SK-N-SH (cell line): ENCODE measurements around the gene PPAN. TPM values are rescaled to one million over a fixed set of nuclear protein-coding genes. Genes with fewer than 3 reads are reported as not detected.

Source experiments
- CTCF ChIA-PET: fragments of 300-600, 350-600 bp; formaldehyde crosslinking; extraction: SDS; loops from one replicate; lab custom pipeline; 2021; lab: Yijun Ruan, JAX
- POLR2A ChIA-PET: fragments of 350-600 bp; sonication (Branson Sonifier 250); formaldehyde crosslinking; extraction: SDS; loops from one replicate; lab custom pipeline; 2020; ENCODE audit warnings: antibody characterized with exemption, inconsistent platforms; lab: Yijun Ruan, JAX
- DNase-seq: peaks from one replicate; pipeline ENCODE4 v3.0.0; 2012
- H2AFZ ChIP-seq: fragments of 200-600 bp; sonication (generic); 2 replicates; pipeline ENCODE4 v1.8.1; 2016; ENCODE audit warnings: antibody characterized with exemption, mild to moderate bottlenecking, low read depth
- H3F3A ChIP-seq: fragments of 200-600 bp; sonication (generic); replicated peaks from 2 replicates; pipeline ENCODE3; 2016; ENCODE audit warnings: antibody characterized with exemption, mild to moderate bottlenecking; ENCODE audit not compliant: insufficient read depth
- H3K27ac ChIP-seq, 2 experiments: fragments of 200-500 bp in 1 of 2; fragments of 200-600 bp in 1 of 2; sonication (Bioruptor generic) in 1 of 2; sonication (generic), shearing (Covaris generic) in 1 of 2; 2 replicates each; pipeline versions ENCODE4 v1.5.1 to v1.6.1; 2014 to 2016; ENCODE audit warnings: low read depth in 2 of 2, inconsistent platforms in 1 of 2, low read length in 1 of 2, mild to moderate bottlenecking in 1 of 2, mixed read lengths in 1 of 2
- H3K27me3 ChIP-seq: fragments of 200-600 bp; sonication (generic), shearing (Covaris generic); 2 replicates; pipeline ENCODE4 v1.6.1; 2016; ENCODE audit warnings: mixed run types; ENCODE audit not compliant: insufficient read depth
- H3K36me3 ChIP-seq, 2 experiments: fragments of 200-500 bp in 1 of 2; fragments of 200-600 bp in 1 of 2; sonication (Bioruptor generic) in 1 of 2; sonication (generic) in 1 of 2; replicated peaks in 1 of 2; 2 replicates each; pipeline versions ENCODE3 to v1.5.1; 2014 to 2016; ENCODE audit warnings: low read length in 1 of 2, mild to moderate bottlenecking in 1 of 2; ENCODE audit not compliant: insufficient read depth in 2 of 2, control insufficient read depth in 1 of 2
- H3K4me1 ChIP-seq, 2 experiments: fragments of 200-500 bp in 1 of 2; fragments of 200-600 bp in 1 of 2; sonication (Bioruptor generic) in 1 of 2; sonication (generic), shearing (Covaris generic) in 1 of 2; 2 replicates each; pipeline versions ENCODE4 v1.5.1 to v1.6.1; 2014 to 2016; ENCODE audit warnings: low read depth in 1 of 2, low read length in 1 of 2, mixed run types in 1 of 2; ENCODE audit not compliant: insufficient read depth in 2 of 2, control insufficient read depth in 1 of 2
- H3K4me2 ChIP-seq: fragments of 200-600 bp; sonication (generic), shearing (Covaris generic); 2 replicates; pipeline ENCODE4 v1.6.1; 2017; ENCODE audit warnings: mixed run types
- H3K4me3 ChIP-seq, 2 experiments: fragments of 200-500 bp in 1 of 2; fragments of 200-600 bp in 1 of 2; sonication (Bioruptor generic) in 1 of 2; sonication (generic), shearing (Covaris generic) in 1 of 2; 2 replicates each; pipeline versions ENCODE4 v1.5.1 to v1.8.1; 2014 to 2016; ENCODE audit warnings: low read depth in 2 of 2, inconsistent platforms in 1 of 2, low read length in 1 of 2, mild to moderate bottlenecking in 1 of 2, mixed read lengths in 1 of 2, moderate library complexity in 1 of 2
- H3K79me2 ChIP-seq: fragments of 200-600 bp; sonication (generic); 2 replicates; pipeline ENCODE4 v1.8.1; 2017; ENCODE audit warnings: mild to moderate bottlenecking; ENCODE audit not compliant: insufficient read depth
- H3K9ac ChIP-seq: fragments of 200-600 bp; sonication (generic); 2 replicates; pipeline ENCODE4 v1.6.1; 2017; ENCODE audit warnings: mixed run types
- H3K9me2 ChIP-seq: fragments of 200-600 bp; sonication (generic); 2 replicates; pipeline ENCODE4 v1.6.1; 2017; ENCODE audit warnings: mixed run types
- H3K9me3 ChIP-seq: fragments of 200-600 bp; sonication (generic); 2 replicates; pipeline ENCODE4 v1.6.1; 2017; ENCODE audit warnings: mixed run types, mild to moderate bottlenecking, moderate library complexity
- H4K20me1 ChIP-seq: fragments of 200-600 bp; sonication (generic); 2 replicates; pipeline ENCODE4 v1.6.1; 2017; ENCODE audit warnings: mild to moderate bottlenecking, mixed run types; ENCODE audit not compliant: insufficient read depth
- CHD2 ChIP-seq: fragments of 150-350 bp; IDR thresholded peaks from 2 replicates; pipeline ENCODE4 v1.6.1; 2018; ENCODE audit warnings: low read length; ENCODE audit not compliant: partially characterized antibody
- FOXM1 ChIP-seq: IDR thresholded peaks from 2 replicates; pipeline ENCODE4 v1.4.0; 2012; ENCODE audit warnings: low read depth, mild to moderate bottlenecking
- PBX3 ChIP-seq: IDR thresholded peaks from 2 replicates; pipeline ENCODE4; 2012
- POLR2AphosphoS5 ChIP-seq: IDR thresholded peaks from 2 replicates; pipeline ENCODE4 v1.6.1; 2012; ENCODE audit warnings: low read depth, low read length
- RAD21 ChIP-seq: IDR thresholded peaks from 2 replicates; pipeline ENCODE4 v1.6.1; 2012; ENCODE audit warnings: mild to moderate bottlenecking, low read length
- RFX5 ChIP-seq: IDR thresholded peaks from 2 replicates; pipeline ENCODE4 v1.6.1; 2012; ENCODE audit warnings: mild to moderate bottlenecking, improper control_type of control experiment, low read length
- SIN3A ChIP-seq: IDR thresholded peaks from 2 replicates; pipeline ENCODE4 v1.6.1; 2012; ENCODE audit warnings: low read depth, mild to moderate bottlenecking, low read length, moderate library complexity, borderline replicate concordance
- SMC3 ChIP-seq: IDR thresholded peaks from 2 replicates; pipeline ENCODE4 v1.6.1; 2012; ENCODE audit warnings: low read depth, low read length, improper control_type of control experiment
- TAF1 ChIP-seq: IDR thresholded peaks from 2 replicates; pipeline ENCODE4 v1.6.1; 2012; ENCODE audit warnings: low read depth, mild to moderate bottlenecking, low read length, moderate library complexity, borderline replicate concordance
- ZBTB33 ChIP-seq: IDR thresholded peaks from 2 replicates; pipeline ENCODE4 v1.4.0; 2012; ENCODE audit warnings: low read depth, borderline replicate concordance
- WGBS: methylation state at CpG from one replicate; pipeline ENCODE4 v1.1.6; 2017; ENCODE audit warnings: low lambda C conversion rate; 5-methylcytosine and 5-hydroxymethylcytosine counted together
- polyA plus RNA-seq, 3 experiments: library from polyadenylated mRNA; depleted of rRNA; stranded (reverse); fragments of >200 nt; gene quantifications; 2 replicates each; pipeline ENCODE4 v1.2.3, GENCODE V29; 2012
- TF ChIP-seq, protein P1 (sequence below): IDR thresholded peaks from 2 replicates; pipeline ENCODE4 v1.4.0; 2012; ENCODE audit warnings: low read depth, borderline replicate concordance
- TF ChIP-seq, protein P2 (sequence below): IDR thresholded peaks from 2 replicates; pipeline ENCODE4 v1.6.1; 2012; ENCODE audit warnings: mild to moderate bottlenecking, low read depth, low read length, moderate library complexity
- TF ChIP-seq, protein P3 (sequence below): IDR thresholded peaks from 2 replicates; pipeline ENCODE4 v1.4.0; 2012; ENCODE audit warnings: low read depth

PPAN gene
- polyA plus RNA-seq, 1 of the 3 experiments (the other 2 are of a cell fraction): 75.6 TPM

- CTCF ChIA-PET: no interaction called here
- 33% methylated on average over 17 of the region's 43 CpGs for WGBS
- peak overlapping the region; percentile 82 to 100 for H3K4me3 ChIP-seq
- peaks cover 0 to 7% of the 10 kb centered on the region in 2 experiments; a peak in 1 of 4 replicates for H3K4me1 ChIP-seq
- H3K27me3 ChIP-seq: peaks cover 5% of the 10 kb centered on the region; the same call in 1 of the 2 replicates
- no peaks in the 10 kb centered on the region for H3K9me2 ChIP-seq
- peak overlapping the region in 1 of 2 experiments; percentile 66; a peak in 1 of 4 replicates for H3K27ac ChIP-seq
- no peaks in the 10 kb centered on the region for H3K9me3 ChIP-seq
- peak overlapping the region; percentile 71 for H3K9ac ChIP-seq
- H3F3A ChIP-seq: peaks cover 5% of the 10 kb centered on the region
- peak overlapping the region; percentile 90 for H3K4me2 ChIP-seq
- H3K79me2 ChIP-seq: no peaks in the 10 kb centered on the region; the same call in 1 of the 2 replicates
- TF ChIP-seq FOXM1 (no peak), RFX5 (no peak), POLR2AphosphoS5 (no peak), ZBTB33 (no peak), RAD21 (no peak), CHD2 (no peak)
- TF ChIP-seq, protein P1, sequence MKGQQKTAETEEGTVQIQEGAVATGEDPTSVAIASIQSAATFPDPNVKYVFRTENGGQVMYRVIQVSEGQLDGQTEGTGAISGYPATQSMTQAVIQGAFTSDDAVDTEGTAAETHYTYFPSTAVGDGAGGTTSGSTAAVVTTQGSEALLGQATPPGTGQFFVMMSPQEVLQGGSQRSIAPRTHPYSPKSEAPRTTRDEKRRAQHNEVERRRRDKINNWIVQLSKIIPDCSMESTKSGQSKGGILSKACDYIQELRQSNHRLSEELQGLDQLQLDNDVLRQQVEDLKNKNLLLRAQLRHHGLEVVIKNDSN: no peak
- TF ChIP-seq, all 33 proteins: peak for 0
- H3K36me3 ChIP-seq: no peaks in the 10 kb centered on the region
- no peaks in the 10 kb centered on the region for H4K20me1 ChIP-seq
- POLR2A ChIA-PET: no interaction called here
- DNase-seq: no peak
- peak overlapping the region; percentile 96 for H2AFZ ChIP-seq
These were observed 19.5 kb upstream of the PPAN start for GRCh38 chr19:10086591-10087192.

DNA sequence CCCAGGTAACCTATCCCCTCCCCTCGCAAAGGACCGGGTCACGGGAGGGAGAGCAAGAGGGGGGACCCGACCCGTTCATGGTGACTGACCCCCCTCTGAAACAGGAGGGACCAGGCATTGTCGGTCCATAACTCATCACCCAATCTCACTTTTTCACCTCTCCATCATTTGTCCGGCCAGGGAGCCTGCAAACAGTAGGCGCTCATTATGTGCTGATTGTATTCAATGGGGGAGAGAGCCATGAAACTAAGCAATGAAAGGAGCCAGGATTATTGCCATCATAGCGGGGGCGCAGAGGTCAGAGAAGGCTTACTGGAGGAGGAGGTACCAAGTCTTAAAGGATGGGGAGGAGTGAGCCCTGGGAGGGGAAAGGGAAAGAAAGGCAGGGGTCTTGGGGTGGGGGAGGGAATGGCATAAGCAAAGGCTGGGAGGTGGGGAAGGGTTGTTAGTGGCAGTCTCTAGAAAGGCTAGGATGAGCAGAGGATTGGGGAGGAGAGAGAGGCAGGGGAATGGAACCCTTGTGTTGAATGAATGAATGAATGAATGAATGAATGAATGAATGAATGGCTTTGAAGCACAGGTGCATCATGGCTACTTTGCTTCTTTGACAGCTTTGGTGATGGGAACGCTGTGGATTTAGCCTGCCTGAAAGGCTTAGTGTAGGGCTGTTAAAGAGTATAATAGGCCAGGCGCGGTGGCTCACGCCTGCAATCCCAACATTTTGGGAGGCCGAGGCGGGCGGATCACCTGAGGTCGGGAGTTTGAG lies 18.7 kb upstream of the PPAN start:
- Histone ChIP-seq H3K9ac (no peak overlapping the region), H3K27ac (no peak overlapping the region), H4K20me1 (no peaks in the 10 kb centered on the region), H3K4me1 (peaks cover 0 to 7% of the 10 kb centered on the region in 2 experiments; a peak in 1 of 4 replicates), H2AFZ (no peak overlapping the region), H3K4me3 (peak overlapping the region; percentile 82 to 100; a peak in 3 of 4 replicates), H3K27me3 (peaks cover 3% of the 10 kb centered on the region; the same call in 1 of the 2 replicates), H3K4me2 (peak overlapping the region; percentile 90)
- DNase-seq: no peak
- TF ChIP-seq TAF1 (no peak), SMC3 (no peak), ZBTB33 (no peak), SIN3A (no peak), PBX3 (no peak)
- TF ChIP-seq, protein P2, sequence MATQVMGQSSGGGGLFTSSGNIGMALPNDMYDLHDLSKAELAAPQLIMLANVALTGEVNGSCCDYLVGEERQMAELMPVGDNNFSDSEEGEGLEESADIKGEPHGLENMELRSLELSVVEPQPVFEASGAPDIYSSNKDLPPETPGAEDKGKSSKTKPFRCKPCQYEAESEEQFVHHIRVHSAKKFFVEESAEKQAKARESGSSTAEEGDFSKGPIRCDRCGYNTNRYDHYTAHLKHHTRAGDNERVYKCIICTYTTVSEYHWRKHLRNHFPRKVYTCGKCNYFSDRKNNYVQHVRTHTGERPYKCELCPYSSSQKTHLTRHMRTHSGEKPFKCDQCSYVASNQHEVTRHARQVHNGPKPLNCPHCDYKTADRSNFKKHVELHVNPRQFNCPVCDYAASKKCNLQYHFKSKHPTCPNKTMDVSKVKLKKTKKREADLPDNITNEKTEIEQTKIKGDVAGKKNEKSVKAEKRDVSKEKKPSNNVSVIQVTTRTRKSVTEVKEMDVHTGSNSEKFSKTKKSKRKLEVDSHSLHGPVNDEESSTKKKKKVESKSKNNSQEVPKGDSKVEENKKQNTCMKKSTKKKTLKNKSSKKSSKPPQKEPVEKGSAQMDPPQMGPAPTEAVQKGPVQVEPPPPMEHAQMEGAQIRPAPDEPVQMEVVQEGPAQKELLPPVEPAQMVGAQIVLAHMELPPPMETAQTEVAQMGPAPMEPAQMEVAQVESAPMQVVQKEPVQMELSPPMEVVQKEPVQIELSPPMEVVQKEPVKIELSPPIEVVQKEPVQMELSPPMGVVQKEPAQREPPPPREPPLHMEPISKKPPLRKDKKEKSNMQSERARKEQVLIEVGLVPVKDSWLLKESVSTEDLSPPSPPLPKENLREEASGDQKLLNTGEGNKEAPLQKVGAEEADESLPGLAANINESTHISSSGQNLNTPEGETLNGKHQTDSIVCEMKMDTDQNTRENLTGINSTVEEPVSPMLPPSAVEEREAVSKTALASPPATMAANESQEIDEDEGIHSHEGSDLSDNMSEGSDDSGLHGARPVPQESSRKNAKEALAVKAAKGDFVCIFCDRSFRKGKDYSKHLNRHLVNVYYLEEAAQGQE: no peak
- TF ChIP-seq, protein P1: no peak
- TF ChIP-seq, protein P3, sequence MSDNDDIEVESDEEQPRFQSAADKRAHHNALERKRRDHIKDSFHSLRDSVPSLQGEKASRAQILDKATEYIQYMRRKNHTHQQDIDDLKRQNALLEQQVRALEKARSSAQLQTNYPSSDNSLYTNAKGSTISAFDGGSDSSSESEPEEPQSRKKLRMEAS: no peak
- TF ChIP-seq, all 33 proteins: peak for 0
- peaks cover 5% of the 10 kb centered on the region for H3F3A ChIP-seq
- WGBS: 96% methylated on average over 15 of the region's 18 CpGs
- no peaks in the 10 kb centered on the region for H3K9me2 ChIP-seq
- peaks cover 0 to 4% of the 10 kb centered on the region in 2 experiments for H3K36me3 ChIP-seq
- H3K9me3 ChIP-seq: no peaks in the 10 kb centered on the region
- H3K79me2 ChIP-seq: no peaks in the 10 kb centered on the region; the same call in 1 of the 2 replicates
- POLR2A ChIA-PET: no interaction called here
- CTCF ChIA-PET: no interaction called here
